GM12891 (cell line): ENCODE results near the gene CAMSAP3.

Experiments
- POLR2A ChIP-seq: IDR thresholded peaks from 2 replicates; pipeline ENCODE4 v1.6.1; 2011; ENCODE audit warnings: low read depth, low read length, control low read depth
- SPI1 ChIP-seq: IDR thresholded peaks from 2 replicates; pipeline ENCODE4 v1.6.1; 2011; ENCODE audit warnings: low read depth, low read length, control low read depth
- TAF1 ChIP-seq: IDR thresholded peaks from 2 replicates; pipeline ENCODE4 v1.6.1; 2011; ENCODE audit warnings: low read depth, low read length, control low read depth

DNA sequence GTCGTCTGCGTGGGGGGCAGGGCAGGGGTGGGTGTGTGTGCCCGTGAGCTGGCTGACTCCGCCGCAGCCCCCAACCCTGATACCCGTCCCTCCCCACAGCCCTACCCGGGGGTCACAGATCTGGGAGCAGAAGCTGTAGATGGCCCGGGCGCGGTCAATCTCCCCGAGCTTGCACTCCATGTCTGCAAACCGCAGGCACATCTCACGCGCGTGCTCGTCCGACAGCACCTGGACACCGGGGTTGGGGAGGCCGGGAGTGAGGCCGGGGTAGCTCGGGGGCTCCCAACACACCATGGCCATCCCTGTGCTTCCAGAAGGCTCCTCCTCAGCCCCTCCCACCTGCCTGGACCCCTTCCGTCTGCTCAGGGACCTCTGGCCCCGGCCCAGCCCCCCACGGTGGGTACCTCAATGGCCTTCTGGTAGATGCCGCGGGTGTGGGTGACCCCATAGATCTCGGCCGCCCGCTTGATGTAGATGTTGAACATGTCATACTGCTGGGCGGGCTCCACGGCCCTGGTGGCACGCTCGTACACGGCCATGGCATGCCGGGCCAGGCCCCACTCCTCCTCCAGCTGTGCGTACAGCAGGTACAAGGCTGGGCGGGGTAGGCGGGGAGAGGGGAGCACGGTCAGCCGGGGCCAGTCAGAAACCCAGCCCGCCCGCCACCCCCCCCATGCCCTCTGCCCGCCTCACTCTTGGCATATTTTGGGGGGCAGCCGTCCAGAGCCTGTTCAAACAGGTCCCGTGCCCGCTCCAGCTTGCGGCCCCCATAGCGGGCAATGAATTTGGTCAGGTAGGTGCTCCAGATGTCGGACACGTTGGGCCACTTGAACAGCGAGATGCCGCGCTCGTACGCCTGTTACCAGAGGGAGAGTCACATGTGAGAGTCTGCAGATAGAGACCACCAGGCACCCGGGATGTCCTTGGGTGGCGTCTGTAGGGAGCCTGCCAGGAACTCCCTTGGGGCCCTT is 25.1 kb downstream of the CAMSAP3 start:
- TF ChIP-seq POLR2A (no peak), SPI1 (no peak), TAF1 (no peak)
